Adrenal gland (tissue), 5 donors: ENCODE data around the gene SCUBE1.

Experiments
- POLR2A ChIP-seq, 2 donors: fragments of 450-650 bp; IDR thresholded peaks; one replicate each; pipeline ENCODE4 v1.6.1; 2017; ENCODE audit warnings: antibody characterized with exemption in 2 of 2, mild to moderate bottlenecking in 2 of 2, moderate library complexity in 1 of 2
- TF ChIP-seq, protein P1 (sequence below), 6 experiments: fragments of 450-650 bp in 4 of 6; fragments of 200-600 bp in 2 of 6; sonication (generic) in 1 of 6; IDR thresholded peaks; 1 replicate in 5 of 6; 2 replicates in 1 of 6; pipeline versions ENCODE4 v1.5.1 to v1.8.0; 2016 to 2021; ENCODE audit warnings: antibody characterized with exemption in 6 of 6, mild to moderate bottlenecking in 2 of 6, moderate library complexity in 1 of 6
- donor health status: DM: no; HTN: no; CAD: no.

DNA sequence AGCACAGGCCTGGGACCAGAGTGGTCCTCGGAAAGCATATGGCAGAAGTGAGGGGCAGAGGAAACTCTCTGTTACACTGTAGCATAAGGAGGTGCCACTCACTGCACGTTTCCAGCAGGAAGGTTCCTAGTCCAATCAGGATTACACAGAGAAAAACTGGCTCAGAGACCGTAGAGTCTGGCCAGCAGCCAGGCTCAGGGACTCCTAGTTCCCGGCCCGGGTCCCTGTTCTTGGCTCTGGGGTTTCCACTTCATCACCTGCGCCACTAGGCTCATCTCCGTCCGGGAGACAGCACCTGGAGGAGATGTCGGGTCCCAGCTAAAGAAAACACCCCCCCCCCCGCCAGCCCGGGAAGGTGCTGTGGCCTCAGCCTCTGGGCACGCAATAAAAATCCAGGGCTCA, 157.3 kb downstream of the SCUBE1 start:
- TF ChIP-seq, protein P1, sequence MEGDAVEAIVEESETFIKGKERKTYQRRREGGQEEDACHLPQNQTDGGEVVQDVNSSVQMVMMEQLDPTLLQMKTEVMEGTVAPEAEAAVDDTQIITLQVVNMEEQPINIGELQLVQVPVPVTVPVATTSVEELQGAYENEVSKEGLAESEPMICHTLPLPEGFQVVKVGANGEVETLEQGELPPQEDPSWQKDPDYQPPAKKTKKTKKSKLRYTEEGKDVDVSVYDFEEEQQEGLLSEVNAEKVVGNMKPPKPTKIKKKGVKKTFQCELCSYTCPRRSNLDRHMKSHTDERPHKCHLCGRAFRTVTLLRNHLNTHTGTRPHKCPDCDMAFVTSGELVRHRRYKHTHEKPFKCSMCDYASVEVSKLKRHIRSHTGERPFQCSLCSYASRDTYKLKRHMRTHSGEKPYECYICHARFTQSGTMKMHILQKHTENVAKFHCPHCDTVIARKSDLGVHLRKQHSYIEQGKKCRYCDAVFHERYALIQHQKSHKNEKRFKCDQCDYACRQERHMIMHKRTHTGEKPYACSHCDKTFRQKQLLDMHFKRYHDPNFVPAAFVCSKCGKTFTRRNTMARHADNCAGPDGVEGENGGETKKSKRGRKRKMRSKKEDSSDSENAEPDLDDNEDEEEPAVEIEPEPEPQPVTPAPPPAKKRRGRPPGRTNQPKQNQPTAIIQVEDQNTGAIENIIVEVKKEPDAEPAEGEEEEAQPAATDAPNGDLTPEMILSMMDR (IDR thresholded peaks at IDR 0.05), result no peak
- TF ChIP-seq POLR2A (IDR thresholded peaks at IDR 0.05), result peak in 1 of 2 donors; percentile 21
